Measurements from ENCODE around the gene GDF10.
A peak's percentile ranks its signal among the peaks of the same experiment; 100 is the strongest.

GDF10 gene, protein sequence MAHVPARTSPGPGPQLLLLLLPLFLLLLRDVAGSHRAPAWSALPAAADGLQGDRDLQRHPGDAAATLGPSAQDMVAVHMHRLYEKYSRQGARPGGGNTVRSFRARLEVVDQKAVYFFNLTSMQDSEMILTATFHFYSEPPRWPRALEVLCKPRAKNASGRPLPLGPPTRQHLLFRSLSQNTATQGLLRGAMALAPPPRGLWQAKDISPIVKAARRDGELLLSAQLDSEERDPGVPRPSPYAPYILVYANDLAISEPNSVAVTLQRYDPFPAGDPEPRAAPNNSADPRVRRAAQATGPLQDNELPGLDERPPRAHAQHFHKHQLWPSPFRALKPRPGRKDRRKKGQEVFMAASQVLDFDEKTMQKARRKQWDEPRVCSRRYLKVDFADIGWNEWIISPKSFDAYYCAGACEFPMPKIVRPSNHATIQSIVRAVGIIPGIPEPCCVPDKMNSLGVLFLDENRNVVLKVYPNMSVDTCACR

DNA sequence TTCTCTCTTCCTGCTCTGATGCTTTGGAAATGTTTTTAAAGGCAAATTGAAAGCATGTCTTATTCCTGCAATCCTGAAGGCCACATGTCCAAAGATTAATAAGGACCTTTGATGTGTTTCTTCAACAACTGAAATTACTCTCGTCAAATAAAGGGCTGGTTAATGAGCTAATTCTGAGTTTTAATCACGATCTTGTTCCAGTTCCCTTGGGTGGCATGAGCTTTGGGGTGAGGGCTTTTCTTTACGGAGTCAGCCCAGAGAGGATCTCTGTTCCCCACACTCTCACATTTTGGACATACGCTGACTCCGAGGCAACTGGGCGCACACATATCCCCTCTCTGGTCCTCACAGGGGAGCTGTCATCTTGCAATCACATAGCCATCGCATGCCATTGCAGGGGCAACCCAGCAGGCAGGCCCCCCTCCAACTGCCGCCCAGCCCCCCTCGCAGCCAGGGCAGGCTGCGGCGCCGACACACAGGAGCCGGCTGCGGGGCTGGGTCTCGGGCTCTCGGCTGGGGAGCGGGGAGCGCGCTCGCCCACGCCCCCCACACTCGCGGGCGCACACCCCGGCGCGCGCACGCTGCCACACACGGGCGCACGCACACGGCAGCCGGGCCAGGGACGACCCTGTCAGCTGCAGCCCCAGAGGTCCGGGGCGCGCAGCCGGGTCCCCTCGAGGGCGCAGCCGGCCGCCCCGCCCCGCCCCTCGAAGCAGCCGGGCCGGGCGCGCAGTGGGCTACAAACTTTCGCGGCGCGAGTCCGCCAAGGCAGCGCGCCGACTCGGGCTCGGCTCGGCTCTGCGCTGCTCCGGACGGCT, at the start of gene GDF10:
GDF10 (plus strand) TSS at position 587 of the 818 bp plus-strand sequence. CDS start 455 bp downstream, outside the sequence.
- no peak for DNase-seq

GRCh38 chr10:47252093-47252780, 47.8 kb upstream of the GDF10 start:
- DNase-seq = no peak

DNA sequence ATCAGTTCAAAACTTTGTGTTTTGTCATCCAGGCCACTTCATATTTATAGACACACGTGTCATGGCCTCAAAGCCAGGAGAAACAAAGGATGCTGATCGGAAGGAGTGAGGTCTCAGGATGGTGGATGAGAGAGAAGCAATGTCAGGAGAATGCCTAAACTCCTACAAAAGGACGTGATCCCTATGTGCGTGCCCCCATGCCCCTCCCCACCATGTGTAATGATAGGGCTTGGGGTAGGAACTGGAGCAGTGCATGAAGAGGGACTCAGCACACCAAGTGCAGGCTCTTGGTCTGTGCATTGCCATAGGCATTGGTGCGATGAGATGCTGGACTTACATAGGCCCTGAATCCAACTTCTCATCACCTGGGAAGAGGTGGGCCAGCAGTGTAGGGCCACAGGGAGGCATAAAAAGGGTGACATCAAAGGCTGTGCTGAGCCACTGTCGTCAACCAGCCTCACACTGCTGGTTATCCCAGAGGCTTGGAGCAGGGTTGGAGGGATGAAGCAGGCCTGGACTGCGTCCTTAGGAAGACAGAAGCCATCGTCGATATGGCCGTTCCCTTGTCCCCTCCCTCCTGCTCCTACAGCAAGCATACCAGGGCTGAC, 46.9 kb upstream of the GDF10 start:
- no peak for DNase-seq

DNA sequence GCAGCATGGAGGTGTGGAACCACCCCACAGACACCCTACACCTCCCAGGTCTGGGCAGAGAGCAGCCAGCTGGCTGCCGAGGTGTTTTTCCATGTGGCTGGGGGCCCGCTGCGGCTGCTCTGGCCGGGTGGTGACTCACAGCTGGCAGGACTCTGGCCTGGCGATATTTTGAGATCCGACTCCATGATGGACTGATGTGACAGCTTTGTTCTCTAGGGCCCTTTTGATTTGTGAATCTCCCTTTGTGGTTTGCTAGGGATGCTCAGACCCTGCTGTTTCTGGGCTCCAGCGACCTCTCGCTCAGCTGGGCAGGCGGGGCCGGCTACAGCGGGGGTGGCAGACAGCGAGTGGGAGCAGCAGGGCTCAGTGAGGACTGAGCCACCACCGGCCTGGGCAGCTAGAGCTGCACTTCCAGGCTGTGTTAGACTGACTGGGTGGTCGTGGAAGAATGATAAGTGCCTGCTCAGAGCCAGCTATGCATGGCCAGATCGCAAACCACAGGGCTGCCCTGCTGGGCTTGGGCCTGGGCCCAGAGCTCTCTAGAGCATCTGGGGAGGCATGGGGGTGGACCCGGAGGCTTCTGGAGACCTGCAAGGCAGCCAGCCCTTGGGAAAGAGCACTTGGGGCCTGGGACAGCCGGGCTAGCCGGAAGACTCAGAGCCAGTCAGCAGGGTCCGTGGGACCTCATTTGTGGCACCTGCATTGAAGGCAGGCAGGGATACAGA, 46.2 kb upstream of the GDF10 start:
- no peak for DNase-seq

- no peak for DNase-seq
These were observed 45.4 kb upstream of the GDF10 start for GRCh38 chr10:47254611-47255010.

DNA sequence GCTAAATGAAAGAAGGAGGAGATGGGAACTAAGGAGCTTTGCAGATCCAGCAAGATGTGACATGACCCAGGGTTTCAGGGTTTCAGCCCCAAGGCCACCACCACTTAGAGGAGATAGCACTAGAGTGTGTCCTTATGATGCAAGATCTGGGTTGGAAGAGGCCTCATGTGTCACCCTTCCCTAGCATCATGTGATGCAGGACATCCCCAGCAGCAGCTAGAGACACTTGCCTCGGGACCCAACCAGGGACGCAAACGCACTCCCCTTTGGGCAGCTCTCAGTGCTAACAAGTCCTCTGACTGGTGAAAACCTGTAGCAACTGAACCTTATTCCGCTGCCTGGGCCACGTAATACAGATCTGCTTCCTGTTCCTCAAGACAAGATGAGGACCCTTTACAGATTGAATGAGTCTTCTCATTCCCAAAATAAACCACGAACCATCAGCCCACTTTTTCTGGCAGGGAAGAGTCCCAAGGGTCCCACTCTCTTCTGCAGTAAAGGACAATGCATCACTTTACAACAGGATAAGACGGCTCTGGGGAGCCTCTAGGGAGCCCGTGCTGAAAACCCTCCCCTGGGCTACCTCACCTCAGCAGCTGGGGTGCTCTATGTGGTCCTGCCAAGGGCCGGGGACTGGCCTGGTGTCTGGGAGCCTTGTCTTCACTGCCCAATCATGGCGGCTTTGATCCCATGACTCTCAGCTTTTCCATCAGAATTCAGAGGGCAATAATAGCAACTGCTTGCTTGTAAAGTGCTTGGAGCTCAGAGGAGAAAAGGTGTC, 44.8 kb upstream of the GDF10 start:
- no peak for DNase-seq

GRCh38 chr10:47255866-47256265, 44.1 kb upstream of the GDF10 start:
- DNase-seq = no peak

DNA sequence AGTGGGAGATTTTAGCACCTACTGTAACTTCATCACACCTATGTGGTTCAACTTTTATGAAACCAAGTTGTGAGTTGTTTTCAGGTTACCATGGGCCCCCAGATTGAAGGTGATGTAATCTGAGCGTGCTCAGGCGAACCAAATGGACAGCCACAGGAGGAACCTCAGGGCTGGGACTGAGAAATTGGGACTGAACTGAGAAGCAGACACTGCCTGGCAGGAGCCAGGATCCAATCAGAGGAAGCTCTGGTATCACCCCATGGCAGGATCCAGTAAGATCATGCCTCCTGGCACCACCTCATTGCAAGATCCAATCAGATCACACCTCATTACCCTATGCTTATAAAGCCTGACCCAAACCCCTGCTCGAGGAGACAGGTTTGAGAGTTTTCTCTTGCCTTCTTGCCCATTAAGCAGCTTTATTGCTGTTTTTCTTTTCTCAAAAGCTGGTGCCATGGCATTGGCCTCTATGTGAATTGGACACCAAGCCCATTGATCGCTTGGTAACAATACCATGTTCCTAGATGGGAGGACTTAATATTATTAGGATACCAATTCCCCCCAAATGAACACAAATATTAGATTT, 43.2 kb upstream of the GDF10 start:
- DNase-seq = no peak

DNA sequence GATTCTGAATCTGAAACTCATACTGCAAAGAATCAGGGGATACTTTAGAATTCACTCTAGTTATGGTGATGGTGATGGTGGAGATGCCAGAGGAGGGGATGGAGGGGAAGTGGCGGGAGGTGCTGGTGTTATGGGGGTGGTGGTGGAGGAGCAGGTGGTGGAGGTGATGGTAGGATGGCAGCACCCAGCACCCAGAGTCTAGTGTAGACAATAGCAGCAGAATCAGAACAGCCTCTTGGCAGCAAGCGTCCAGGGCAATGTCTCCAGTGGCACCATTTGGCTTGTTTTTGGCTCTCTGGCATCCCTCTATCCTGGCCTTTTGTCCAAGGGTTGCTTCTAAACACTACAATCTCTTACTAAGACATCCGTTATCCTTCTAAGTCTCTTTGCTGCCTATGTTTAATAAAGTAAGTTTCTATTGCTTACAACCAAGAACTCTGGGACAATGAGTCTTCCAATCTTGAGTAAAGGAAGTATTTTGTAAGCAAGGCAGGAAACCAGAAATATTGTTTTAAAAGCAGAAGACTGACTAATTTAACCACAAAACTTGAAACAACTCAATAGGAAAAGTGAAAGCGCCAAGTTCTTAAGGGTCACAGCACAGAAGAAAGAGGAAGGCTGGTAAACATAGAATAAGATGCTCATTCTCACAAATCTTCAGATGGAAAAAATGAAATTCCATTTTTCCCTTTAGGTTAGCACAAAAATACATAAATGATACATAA, 42.4 kb upstream of the GDF10 start:
- DNase-seq = peak; percentile 52

GRCh38 chr10:47258921-47259320, 41.1 kb upstream of the GDF10 start:
- DNase-seq = no peak

- DNase-seq = no peak
These were observed 40.5 kb upstream of the GDF10 start for GRCh38 chr10:47259466-47259865.

DNA sequence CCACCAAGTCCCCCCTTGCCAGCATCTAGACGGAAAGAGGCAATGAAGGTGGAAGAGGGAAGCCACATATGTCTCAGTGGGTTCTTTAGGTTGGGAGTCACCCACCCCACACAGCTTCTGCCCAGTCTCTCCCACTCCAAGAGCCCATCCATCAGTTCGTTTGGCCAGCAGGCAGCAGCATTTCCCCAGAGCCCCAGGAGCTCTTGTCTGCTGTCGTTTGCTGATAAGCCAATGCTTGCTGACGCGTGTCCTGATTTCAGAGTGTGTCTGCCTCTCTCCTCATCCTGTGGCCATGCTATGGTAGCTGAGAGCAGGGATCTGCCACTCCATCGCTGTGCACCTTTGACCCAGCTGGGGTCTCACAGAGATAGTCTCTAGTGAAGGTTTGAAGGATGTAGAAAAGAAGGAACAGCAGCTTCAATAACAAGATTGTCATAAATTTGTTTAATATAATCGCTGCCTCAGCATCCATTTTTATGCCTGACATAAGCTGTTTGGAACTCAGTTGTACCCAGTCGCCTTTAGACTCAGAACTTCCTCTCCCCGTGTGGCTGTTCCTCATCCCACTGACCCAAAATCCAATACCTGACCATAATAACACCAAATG, 39.4 kb upstream of the GDF10 start:
- no peak for DNase-seq

DNA sequence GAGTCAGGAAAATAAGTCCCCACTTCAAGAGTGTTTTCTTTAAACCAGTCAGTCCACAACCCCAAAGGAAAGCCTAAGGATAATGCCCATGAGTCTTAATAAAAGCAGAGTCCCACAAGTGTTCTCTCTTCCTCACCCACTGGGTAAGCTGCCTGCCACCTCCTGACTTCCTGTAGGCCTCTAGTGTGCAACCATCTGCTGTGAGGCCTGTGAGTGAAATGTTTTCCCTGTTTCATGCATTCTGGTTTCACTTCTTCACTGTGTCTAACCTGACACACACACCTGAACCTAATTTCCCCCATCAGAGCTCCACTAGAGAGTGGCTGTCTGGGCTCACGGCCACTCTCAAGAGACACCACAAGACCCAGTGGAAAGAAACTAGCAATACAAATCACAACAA, 38.9 kb upstream of the GDF10 start:
- DNase-seq = peak; percentile 5

GRCh38 chr10:47261556-47261955, 38.4 kb upstream of the GDF10 start:
- DNase-seq = no peak

GRCh38 chr10:47262606-47263533, 37.1 kb upstream of the GDF10 start:
- no peak for DNase-seq

DNA sequence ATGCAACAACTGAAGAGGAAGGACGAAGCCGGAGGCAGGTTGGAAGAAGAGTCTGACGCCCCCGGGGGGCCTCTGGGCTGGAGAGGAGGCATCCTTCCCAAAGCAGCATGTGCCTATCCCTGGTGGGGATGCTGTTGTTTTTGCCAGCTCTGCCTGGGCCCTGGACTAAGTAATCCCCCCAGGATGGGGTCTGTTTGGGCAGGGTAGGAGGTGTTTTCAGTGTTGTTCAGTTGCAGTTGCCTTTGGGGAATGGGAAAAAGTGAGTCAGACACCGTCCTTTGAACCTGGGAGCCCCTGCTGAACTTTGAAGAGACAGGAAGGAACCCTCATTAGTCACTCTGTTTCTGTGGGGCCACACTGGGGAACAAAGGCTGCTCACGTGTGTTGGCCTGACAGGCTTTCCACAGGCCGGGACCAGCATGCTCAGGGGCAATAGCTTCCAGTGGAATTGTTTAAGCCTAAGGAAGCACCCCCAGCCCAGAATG, 35.2 kb upstream of the GDF10 start:
- peak; percentile 44 for DNase-seq

GRCh38 chr10:47266602-47267001, 33.4 kb upstream of the GDF10 start:
- no peak for DNase-seq

- no peak for DNase-seq
These were observed 31.3 kb upstream of the GDF10 start for GRCh38 chr10:47268696-47269095.
